Measurements from ENCODE around the gene SERPINB2.

- TF ChIP-seq EZH2 (IDR thresholded peaks at IDR 0.05; ENCODE audit: borderline replicate concordance, control insufficient read depth, low read depth, low read length) = no peak
- TF ChIP-seq ZNF24 (IDR thresholded peaks at IDR 0.05) = no peak
- no peak for TF ChIP-seq ZNF274 (IDR thresholded peaks at IDR 0.05; ENCODE audit: insufficient read depth, insufficient read length)
- TF ChIP-seq RCOR1 (conservative IDR thresholded peaks at IDR 0.05; ENCODE audit: low read depth, low read length) = no peak
- no peak for TF ChIP-seq REST (IDR thresholded peaks at IDR 0.05; ENCODE audit: low read depth, low read length)
Observed at GRCh38 chr18:63889626-63890025, 2.1 kb downstream of the SERPINB2 start.

Data from GM12878 (cell line).